Activated naive CD4-positive, alpha-beta T cell treated with anti-CD3 and anti-CD28 coated beads, Interleukin-2, amount 50 U/mL, for 24 hours (primary cell): ENCODE results near the gene SRP68.

Experiments used
- H3K27ac Mint-ChIP-seq: one replicate; pipeline ENCODE4 v1.8.0; 2021; ENCODE audit warnings: mild to moderate bottlenecking, mixed read lengths
- H3K27me3 Mint-ChIP-seq: one replicate; pipeline ENCODE4 v1.8.0; 2021; ENCODE audit warnings: mixed read lengths
- H3K36me3 Mint-ChIP-seq: one replicate; pipeline ENCODE4 v1.8.0; 2021; ENCODE audit warnings: mixed read lengths
- H3K4me1 Mint-ChIP-seq: one replicate; pipeline ENCODE4 v1.8.0; 2021; ENCODE audit warnings: mixed read lengths
- H3K4me3 Mint-ChIP-seq: one replicate; pipeline ENCODE4 v1.8.0; 2021; ENCODE audit warnings: mild to moderate bottlenecking, mixed read lengths
- H3K9me3 Mint-ChIP-seq: one replicate; pipeline ENCODE4 v1.8.0; 2021; ENCODE audit warnings: mixed read lengths

SRP68 gene

GRCh38 chr17:76007850-76008165 lies 64.5 kb downstream of the SRP68 start:
- Mint-ChIP-seq H3K27ac (no peak overlapping the region), H3K27me3 (no peaks in the 10 kb centered on the region), H3K4me1 (peaks cover 4% of the 10 kb centered on the region), H3K36me3 (no peaks in the 10 kb centered on the region), H3K4me3 (no peak overlapping the region), H3K9me3 (no peaks in the 10 kb centered on the region)

- Mint-ChIP-seq H3K36me3 (no peaks in the 10 kb centered on the region), H3K4me1 (peaks cover 4% of the 10 kb centered on the region), H3K9me3 (no peaks in the 10 kb centered on the region), H3K27ac (no peak overlapping the region), H3K27me3 (no peaks in the 10 kb centered on the region), H3K4me3 (no peak overlapping the region)
Observed at GRCh38 chr17:76007131-76007849, 65.0 kb downstream of the SRP68 start.

GRCh38 chr17:76005263-76006149 lies 66.8 kb downstream of the SRP68 start:
- H3K4me1 Mint-ChIP-seq, result peaks cover 4% of the 10 kb centered on the region
- no peaks in the 10 kb centered on the region for H3K36me3 Mint-ChIP-seq
- H3K27ac Mint-ChIP-seq, result no peak overlapping the region
- no peaks in the 10 kb centered on the region for H3K9me3 Mint-ChIP-seq
- no peak overlapping the region for H3K4me3 Mint-ChIP-seq
- no peaks in the 10 kb centered on the region for H3K27me3 Mint-ChIP-seq

- Mint-ChIP-seq H3K4me3 (no peak overlapping the region), H3K27me3 (no peaks in the 10 kb centered on the region), H3K27ac (no peak overlapping the region), H3K9me3 (no peaks in the 10 kb centered on the region), H3K4me1 (peaks cover 4% of the 10 kb centered on the region), H3K36me3 (no peaks in the 10 kb centered on the region)
Observed at GRCh38 chr17:76004750-76005262, 67.5 kb downstream of the SRP68 start.

GRCh38 chr17:76003915-76004314 lies 68.4 kb downstream of the SRP68 start:
- no peaks in the 10 kb centered on the region for H3K9me3 Mint-ChIP-seq
- no peaks in the 10 kb centered on the region for H3K27me3 Mint-ChIP-seq
- no peaks in the 10 kb centered on the region for H3K36me3 Mint-ChIP-seq
- H3K4me3 Mint-ChIP-seq, result no peak overlapping the region
- H3K4me1 Mint-ChIP-seq, result peaks cover 4% of the 10 kb centered on the region
- H3K27ac Mint-ChIP-seq, result no peak overlapping the region

GRCh38 chr17:76002100-76002499 lies 70.2 kb downstream of the SRP68 start:
- Mint-ChIP-seq H3K4me1 (peaks cover 12% of the 10 kb centered on the region), H3K27ac (no peak overlapping the region)

GRCh38 chr17:76000755-76001521 lies 71.4 kb downstream of the SRP68 start, which contains the start of gene CDK3:
CDK3 (plus strand) TSS chr17:76000855; CDS start chr17:76001426, 571 bp downstream.
- H3K4me3 Mint-ChIP-seq, result no peak within 1 kb of the TSS
- H3K4me1 Mint-ChIP-seq, result peaks cover 19% of the 10 kb centered on the region
- H3K36me3 Mint-ChIP-seq, result no peaks in the 10 kb centered on the region
- H3K27ac Mint-ChIP-seq, result no peak within 1 kb of the TSS
- no peaks in the 10 kb centered on the region for H3K9me3 Mint-ChIP-seq
- H3K27me3 Mint-ChIP-seq, result no peaks in the 10 kb centered on the region

More at GRCh38 chr17:76002100-76002499, 70.2 kb downstream of the SRP68 start:
- Mint-ChIP-seq H3K4me3 (no peak overlapping the region), H3K36me3 (no peaks in the 10 kb centered on the region), H3K9me3 (no peaks in the 10 kb centered on the region), H3K27me3 (no peaks in the 10 kb centered on the region)

- no peaks in the 10 kb centered on the region for H3K9me3 Mint-ChIP-seq
- H3K36me3 Mint-ChIP-seq, result no peaks in the 10 kb centered on the region
- H3K4me3 Mint-ChIP-seq, result no peak overlapping the region
- H3K4me1 Mint-ChIP-seq, result peaks cover 15% of the 10 kb centered on the region
- H3K27me3 Mint-ChIP-seq, result no peaks in the 10 kb centered on the region
- H3K27ac Mint-ChIP-seq, result no peak overlapping the region
Observed at GRCh38 chr17:76000016-76000754, 72.1 kb downstream of the SRP68 start.

GRCh38 chr17:75998327-75998795 lies 74.0 kb downstream of the SRP68 start:
- H3K4me1 Mint-ChIP-seq, result peaks cover 15% of the 10 kb centered on the region
- H3K27me3 Mint-ChIP-seq, result no peaks in the 10 kb centered on the region
- H3K9me3 Mint-ChIP-seq, result no peaks in the 10 kb centered on the region
- H3K27ac Mint-ChIP-seq, result no peak overlapping the region
- H3K4me3 Mint-ChIP-seq, result no peak overlapping the region
- no peaks in the 10 kb centered on the region for H3K36me3 Mint-ChIP-seq

GRCh38 chr17:75996665-75997590 lies 75.4 kb downstream of the SRP68 start:
- H3K4me1 Mint-ChIP-seq, result peaks cover 15% of the 10 kb centered on the region
- no peaks in the 10 kb centered on the region for H3K27me3 Mint-ChIP-seq
- H3K36me3 Mint-ChIP-seq, result peaks cover 1% of the 10 kb centered on the region
- H3K27ac Mint-ChIP-seq, result peak overlapping the region; percentile 73
- no peaks in the 10 kb centered on the region for H3K9me3 Mint-ChIP-seq
- H3K4me3 Mint-ChIP-seq, result peak overlapping the region; percentile 32

- Mint-ChIP-seq H3K9me3 (no peaks in the 10 kb centered on the region), H3K4me3 (no peak overlapping the region), H3K36me3 (peaks cover 4% of the 10 kb centered on the region), H3K27me3 (no peaks in the 10 kb centered on the region), H3K27ac (no peak overlapping the region), H3K4me1 (peaks cover 15% of the 10 kb centered on the region)
Observed at GRCh38 chr17:75995385-75995925, 76.9 kb downstream of the SRP68 start.

- Mint-ChIP-seq H3K4me3 (no peak overlapping the region), H3K36me3 (peaks cover 4% of the 10 kb centered on the region), H3K27ac (no peak overlapping the region), H3K9me3 (no peaks in the 10 kb centered on the region), H3K27me3 (no peaks in the 10 kb centered on the region), H3K4me1 (peaks cover 15% of the 10 kb centered on the region)
Observed at GRCh38 chr17:75994802-75995370, 77.4 kb downstream of the SRP68 start.

- no peaks in the 10 kb centered on the region for H3K27me3 Mint-ChIP-seq
- peaks cover 4% of the 10 kb centered on the region for H3K36me3 Mint-ChIP-seq
- H3K9me3 Mint-ChIP-seq, result no peaks in the 10 kb centered on the region
- peaks cover under 1% of the 10 kb centered on the region for H3K4me1 Mint-ChIP-seq
- H3K27ac Mint-ChIP-seq, result no peak overlapping the region
- no peak overlapping the region for H3K4me3 Mint-ChIP-seq
Observed at GRCh38 chr17:75991396-75991795, 80.9 kb downstream of the SRP68 start.
